Left lung (tissue), 10 donors: ENCODE measurements around the gene GPX2. TPM values are rescaled to one million over a fixed set of nuclear protein-coding genes. Genes with fewer than 3 reads are reported as not detected.

ENCODE experiments used
- ATAC-seq: fragments of 200-7000 bp; cut with Tn5 transposase; one replicate; pipeline ENCODE4 v1.9.1; 2020; ENCODE audit warnings: moderate library complexity
- DNase-seq, 4 donors: peaks; one replicate each; pipeline ENCODE4 v3.0.0-alpha.2; 2013 to 2020
- H3K27ac ChIP-seq, 2 donors: fragments of 200-600 bp; sonication (generic) in 1 of 2; one replicate each; pipeline versions ENCODE4 v1.5.0 to v1.8.0; 2020 to 2021
- H3K27me3 ChIP-seq, 2 donors: fragments of 200-600 bp; sonication (generic) in 1 of 2; one replicate each; pipeline versions ENCODE4 v1.5.0 to v1.8.0; 2020 to 2021
- H3K36me3 ChIP-seq, 2 donors: fragments of 200-600 bp; sonication (generic) in 1 of 2; one replicate each; pipeline versions ENCODE4 v1.5.0 to v1.8.0; 2020 to 2021
- H3K4me1 ChIP-seq, 2 donors: fragments of 200-600 bp; one replicate each; pipeline ENCODE4 v1.8.0; 2021
- H3K4me3 ChIP-seq, 2 donors: fragments of 200-600 bp; sonication (generic) in 1 of 2; one replicate each; pipeline versions ENCODE4 v1.5.0 to v1.8.0; 2020 to 2021; ENCODE audit warnings: mild to moderate bottlenecking in 1 of 2
- H3K9me3 ChIP-seq, 2 donors: fragments of 200-600 bp; sonication (generic) in 1 of 2; one replicate each; pipeline versions ENCODE4 v1.5.0 to v1.8.0; 2020 to 2021
- CTCF ChIP-seq, 2 donors: fragments of 200-600 bp; sonication (generic) in 1 of 2; IDR thresholded peaks; one replicate each; pipeline versions ENCODE4 v1.5.0 to v1.8.0; 2021; ENCODE audit warnings: antibody characterized with exemption in 2 of 2
- intact Hi-C, 2 donors: fragments of 100-400 bp; cut with DNase I; formaldehyde crosslinking; loops; one replicate each; pipeline versions ENCODE4 v1.11.2 to v1.14.2; 2022
- polyA plus RNA-seq, 6 donors: library from polyadenylated mRNA; unstranded; fragments of 120-200 nt; gene quantifications; one replicate each; pipeline ENCODE4 v1.2.1, GENCODE V29; 2013; ENCODE audit not compliant: insufficient read length in 6 of 6
- total RNA-seq, 2 donors: library from RNA; stranded (reverse); fragmentation: NEBNext Ultra II Directional; extraction: Animal tissue kit (Norgen Biotek cat#: 25700); gene quantifications; one replicate each; pipeline ENCODE4 v1.2.1, GENCODE V29; 2021
- donor health status: DM: no; HTN: yes; CAD: no.
- donor health status: DM: no; HTN: no; CAD: no.

The GPX2 gene
- total and polyA plus RNA-seq, 8 donors = 0.62 to 2.8 (median 0.84) TPM

GRCh38 chr14:64929014-64929359 lies 13.6 kb downstream of the GPX2 start:
- Histone ChIP-seq H3K27me3 (no peaks in the 10 kb centered on the region), H3K9me3 (no peaks in the 10 kb centered on the region), H3K4me3 (no peak overlapping the region), H3K27ac (peak overlapping the region; percentile 15 to 21), H3K36me3 (peaks cover 0 to 87% of the 10 kb centered on the region in 2 donors), H3K4me1 (no peaks in the 10 kb centered on the region)
- ATAC-seq (no peak), DNase-seq (no peak)
- no peak for TF ChIP-seq CTCF (IDR thresholded peaks at IDR 0.05)
- intact Hi-C loops = no loop called here

GRCh38 chr14:64928239-64929013 lies 14.1 kb downstream of the GPX2 start:
- Histone ChIP-seq H3K36me3 (peaks cover 0 to 86% of the 10 kb centered on the region in 2 donors), H3K4me1 (no peaks in the 10 kb centered on the region), H3K27me3 (no peaks in the 10 kb centered on the region), H3K4me3 (no peak overlapping the region), H3K27ac (peak overlapping the region in 1 of 2 donors; percentile 21), H3K9me3 (no peaks in the 10 kb centered on the region)
- no peak for TF ChIP-seq CTCF (IDR thresholded peaks at IDR 0.05)
- ATAC-seq (no peak), DNase-seq (no peak)
- intact Hi-C loops = no loop called here

- intact Hi-C loops = no loop called here
- no peak for ATAC-seq
- H3K9me3 ChIP-seq = no peaks in the 10 kb centered on the region
- H3K4me3 ChIP-seq = no peak overlapping the region
- no peaks in the 10 kb centered on the region for H3K27me3 ChIP-seq
- no peak for DNase-seq
- no peak for TF ChIP-seq CTCF (IDR thresholded peaks at IDR 0.05)
- no peaks in the 10 kb centered on the region for H3K4me1 ChIP-seq
- H3K27ac ChIP-seq = no peak overlapping the region
- peaks cover 0 to 73% of the 10 kb centered on the region in 2 donors for H3K36me3 ChIP-seq
Observed at GRCh38 chr14:64927031-64927430, 15.5 kb downstream of the GPX2 start.

- Histone ChIP-seq H3K4me3 (no peak overlapping the region), H3K27ac (no peak overlapping the region), H3K4me1 (no peaks in the 10 kb centered on the region), H3K27me3 (no peaks in the 10 kb centered on the region), H3K36me3 (peaks cover 0 to 68% of the 10 kb centered on the region in 2 donors), H3K9me3 (no peaks in the 10 kb centered on the region)
- intact Hi-C loops = no loop called here
- ATAC-seq = no peak
- TF ChIP-seq CTCF (IDR thresholded peaks at IDR 0.05) = no peak
- DNase-seq = no peak
Observed at GRCh38 chr14:64926398-64926995, 16.0 kb downstream of the GPX2 start.

- Histone ChIP-seq H3K27ac (no peak overlapping the region), H3K4me3 (no peak overlapping the region), H3K36me3 (peaks cover 0 to 40% of the 10 kb centered on the region in 2 donors), H3K9me3 (no peaks in the 10 kb centered on the region), H3K27me3 (no peaks in the 10 kb centered on the region), H3K4me1 (peaks cover 15 to 23% of the 10 kb centered on the region in 2 donors)
- DNase-seq = no peak
- intact Hi-C loops = no loop called here
- no peak for ATAC-seq
- no peak for TF ChIP-seq CTCF (IDR thresholded peaks at IDR 0.05)
Observed at GRCh38 chr14:64923015-64923414, 19.5 kb downstream of the GPX2 start.
